Measurements from ENCODE around the gene AFF3.

The AFF3 gene

DNA sequence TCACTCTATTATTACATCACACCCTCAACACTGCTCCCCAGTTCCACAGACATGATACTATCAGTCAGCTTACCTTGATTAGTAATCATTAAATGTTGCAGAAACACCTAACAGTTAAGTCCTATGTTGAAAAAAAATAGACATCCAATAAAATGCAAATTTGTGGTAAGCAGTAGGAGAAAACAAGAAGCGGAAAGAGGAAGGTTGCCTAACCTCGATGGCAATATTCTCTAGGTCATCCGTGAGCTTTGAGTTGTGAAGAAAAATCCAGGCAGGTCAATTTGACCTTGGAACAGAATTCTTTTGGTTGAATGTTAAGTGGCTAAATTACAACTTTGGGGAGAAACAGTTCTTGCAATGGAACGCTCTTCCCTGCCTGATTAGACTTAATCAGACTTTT is 264.4 kb downstream of the AFF3 start:
- DNase-seq: no peak

GRCh38 chr2:99876956-99877355 is 265.4 kb downstream of the AFF3 start:
- no peak for DNase-seq

DNA sequence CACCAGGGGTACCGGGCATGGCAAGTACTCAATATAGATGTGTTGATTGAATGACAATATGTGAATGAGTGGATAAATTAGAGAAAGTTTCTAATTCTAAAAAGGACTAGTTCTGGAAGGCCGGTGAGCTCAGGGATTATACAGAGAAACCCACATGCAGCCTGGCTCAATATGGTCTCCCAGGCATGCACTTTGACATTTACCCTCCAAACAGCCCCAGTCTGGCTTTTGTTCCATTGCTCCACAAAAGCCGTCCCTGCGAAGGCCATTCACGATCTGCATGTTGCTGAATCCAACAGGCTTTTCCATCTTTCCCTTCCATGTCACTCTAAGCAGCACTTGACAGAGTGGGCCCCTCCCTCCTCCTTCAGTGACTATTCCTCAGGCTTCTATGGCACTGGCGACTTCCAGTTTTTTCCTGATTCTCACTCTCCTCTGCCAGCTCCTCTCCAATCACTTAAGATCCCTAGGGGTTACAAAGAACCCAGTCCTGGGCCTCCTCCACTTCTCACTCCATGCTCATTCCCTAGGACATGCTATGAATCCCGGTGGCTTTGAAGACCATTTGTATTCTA is 266.7 kb downstream of the AFF3 start:
- no peak for DNase-seq

- no peak for DNase-seq
Measured at GRCh38 chr2:99868260-99868659, 274.1 kb downstream of the AFF3 start.

DNA sequence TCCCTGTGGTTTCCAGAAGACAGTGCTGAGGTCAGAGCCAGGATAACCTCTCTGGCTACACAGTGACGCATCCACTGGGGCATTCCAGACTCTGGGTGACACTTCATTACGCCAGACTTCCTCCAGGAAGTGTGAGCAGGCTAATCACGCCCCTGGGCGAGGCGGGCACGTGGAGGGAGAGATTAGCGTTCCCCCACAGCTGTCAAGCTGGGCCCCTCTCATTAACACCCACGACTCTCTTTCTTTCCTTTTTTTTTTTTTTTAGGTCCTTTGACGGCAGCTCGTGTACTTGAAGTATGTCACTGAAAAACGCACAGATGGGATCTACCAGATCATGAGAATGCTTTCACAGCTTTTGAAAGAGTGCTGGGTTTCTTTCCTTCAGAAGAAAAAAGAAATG is 274.6 kb downstream of the AFF3 start:
- DNase-seq: no peak

GRCh38 chr2:99865818-99866676 is 276.3 kb downstream of the AFF3 start:
- DNase-seq: no peak

DNA sequence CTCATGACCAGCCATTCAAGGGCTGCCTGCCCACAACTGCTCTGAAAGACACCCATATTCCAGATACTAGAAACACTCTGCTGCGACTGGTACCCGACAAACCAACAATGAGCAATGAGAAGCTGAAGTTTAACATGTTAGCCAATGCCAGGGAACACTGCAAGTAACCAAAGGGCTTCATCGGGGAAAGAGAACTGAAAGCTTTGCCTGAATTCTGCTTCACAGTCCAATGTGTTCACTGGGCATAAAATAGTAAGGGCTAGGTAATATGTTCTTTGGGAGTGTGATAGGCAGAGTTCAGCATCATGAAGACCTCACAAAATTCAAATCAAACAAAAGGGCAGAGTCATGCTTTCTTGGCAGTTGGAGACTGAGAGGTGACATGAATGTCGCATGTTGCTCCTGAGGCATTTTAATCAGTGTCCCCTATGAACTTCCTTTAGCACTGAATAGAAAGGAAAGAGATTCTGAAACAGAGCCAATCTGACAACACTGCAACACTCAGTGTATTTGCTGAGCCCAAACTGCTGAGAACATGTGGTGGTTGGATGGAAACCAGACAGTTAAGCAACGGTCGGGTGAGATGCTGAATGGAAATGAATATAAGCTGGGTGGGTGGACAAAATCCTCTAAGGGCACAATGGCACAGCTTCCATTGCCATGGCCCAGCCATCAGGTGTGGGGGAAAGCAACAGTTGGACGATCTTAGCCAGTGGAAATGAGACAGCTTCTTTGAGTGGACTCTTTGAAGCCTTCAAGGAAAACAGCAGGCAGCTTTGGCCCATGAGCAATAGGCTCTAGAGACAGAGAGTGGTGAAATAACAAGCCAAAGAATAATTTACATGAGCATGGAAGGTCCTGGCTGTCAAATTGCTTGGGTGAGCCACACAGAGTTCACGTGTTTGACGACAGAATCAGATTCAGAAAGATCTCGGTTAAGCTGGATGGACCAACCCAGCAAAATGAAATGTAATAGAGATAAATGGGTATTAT is 277.5 kb downstream of the AFF3 start:
- DNase-seq: no peak

DNA sequence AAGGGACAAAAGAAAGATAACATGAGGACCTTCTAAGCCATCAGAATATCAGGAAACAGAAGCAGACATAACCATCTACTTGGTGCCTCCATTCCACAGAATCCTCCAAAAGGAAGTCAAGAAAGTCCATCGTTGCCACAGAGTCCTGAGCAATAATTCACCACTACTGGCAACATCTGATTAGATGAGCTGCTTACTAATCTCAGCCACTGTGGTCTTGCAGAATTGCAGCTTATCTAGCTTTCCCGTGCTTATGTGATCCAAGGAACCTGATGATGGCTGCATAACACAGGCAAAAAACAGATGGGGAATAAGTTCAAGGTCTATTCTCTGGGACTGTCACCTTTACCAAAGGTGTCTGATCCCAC is 278.5 kb downstream of the AFF3 start:
- DNase-seq: no peak

DNA sequence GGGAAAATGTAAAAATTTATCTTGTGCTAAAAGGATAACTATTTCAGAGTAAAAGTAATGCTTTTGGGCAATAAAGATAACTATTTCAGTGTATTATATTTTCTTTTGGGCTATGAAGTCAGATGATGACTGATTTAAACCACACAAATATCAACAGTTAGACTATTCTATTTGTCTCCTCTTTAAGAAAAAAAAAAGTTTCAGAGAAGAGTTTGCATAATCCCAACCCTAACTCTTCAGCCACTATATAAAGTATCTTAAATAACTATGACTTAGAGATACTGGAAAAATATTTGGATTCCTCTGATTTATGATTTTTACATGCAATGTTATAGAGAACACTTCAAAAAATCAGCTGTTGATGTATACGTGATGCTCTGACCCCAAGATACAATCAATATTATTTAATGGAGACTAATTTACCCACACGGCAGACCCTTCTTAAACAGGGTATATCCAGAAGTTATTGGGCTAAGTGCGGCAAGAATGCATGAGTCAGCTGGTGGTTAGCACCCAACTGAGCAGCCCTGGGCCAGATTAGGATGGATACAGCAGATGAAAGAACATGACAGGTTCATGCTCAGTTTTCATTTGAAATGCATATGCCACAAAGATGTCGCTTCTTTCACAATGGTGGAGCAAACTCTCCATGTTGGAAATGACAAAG is 279.0 kb downstream of the AFF3 start:
- DNase-seq: no peak

DNA sequence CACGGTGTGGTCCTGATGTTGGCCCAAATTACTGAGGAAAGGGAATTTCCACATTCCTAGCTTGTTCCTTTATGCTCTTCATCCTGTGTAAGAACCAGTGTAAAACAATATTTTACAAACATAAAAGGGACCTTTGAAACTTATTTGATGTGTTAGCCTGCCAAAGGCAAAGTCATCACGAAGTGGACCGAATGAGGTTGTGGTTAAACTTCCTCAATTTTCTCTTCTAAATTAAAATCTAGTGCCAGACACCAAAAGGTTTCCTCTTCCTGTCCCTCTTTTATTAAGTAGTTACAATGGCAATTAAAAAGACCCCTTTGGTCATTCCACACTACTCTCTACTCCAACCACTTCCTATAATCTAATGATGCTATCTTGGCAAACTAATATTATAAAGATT is 279.8 kb downstream of the AFF3 start:
- no peak for DNase-seq

- DNase-seq: no peak
Measured at GRCh38 chr2:99861376-99861760, 281.0 kb downstream of the AFF3 start.

- DNase-seq: no peak
Measured at GRCh38 chr2:99860720-99861375, 281.5 kb downstream of the AFF3 start.

DNA sequence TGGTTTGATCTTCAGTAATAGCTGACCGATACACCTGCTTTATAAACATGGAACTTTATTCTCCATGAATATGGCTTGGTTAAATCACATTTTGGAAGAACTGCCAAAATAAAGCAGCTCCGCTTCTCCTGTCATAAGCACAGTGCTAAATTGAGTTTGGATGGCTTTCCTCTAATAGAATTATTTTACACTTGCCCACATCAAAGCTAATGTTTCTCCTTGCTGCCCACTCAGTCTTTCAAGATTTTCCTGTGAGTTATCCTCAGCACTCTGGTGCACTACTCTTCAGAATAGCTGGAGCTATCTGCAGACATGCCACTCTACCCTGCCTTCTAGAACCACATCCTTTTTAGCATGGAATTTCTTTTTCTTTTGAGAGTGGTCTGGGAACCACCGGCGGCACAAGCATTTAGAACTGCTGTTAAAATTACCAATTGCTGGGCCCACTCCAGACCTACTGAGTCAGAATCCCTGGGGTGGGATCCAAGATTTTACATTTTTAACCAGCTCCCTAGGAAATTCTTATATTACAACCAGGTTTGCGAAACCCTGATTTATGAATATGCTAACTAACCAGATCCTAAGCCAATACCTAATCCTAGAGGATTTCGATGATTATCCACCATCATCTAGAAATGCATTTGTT is 283.3 kb downstream of the AFF3 start:
- DNase-seq: no peak

DNA sequence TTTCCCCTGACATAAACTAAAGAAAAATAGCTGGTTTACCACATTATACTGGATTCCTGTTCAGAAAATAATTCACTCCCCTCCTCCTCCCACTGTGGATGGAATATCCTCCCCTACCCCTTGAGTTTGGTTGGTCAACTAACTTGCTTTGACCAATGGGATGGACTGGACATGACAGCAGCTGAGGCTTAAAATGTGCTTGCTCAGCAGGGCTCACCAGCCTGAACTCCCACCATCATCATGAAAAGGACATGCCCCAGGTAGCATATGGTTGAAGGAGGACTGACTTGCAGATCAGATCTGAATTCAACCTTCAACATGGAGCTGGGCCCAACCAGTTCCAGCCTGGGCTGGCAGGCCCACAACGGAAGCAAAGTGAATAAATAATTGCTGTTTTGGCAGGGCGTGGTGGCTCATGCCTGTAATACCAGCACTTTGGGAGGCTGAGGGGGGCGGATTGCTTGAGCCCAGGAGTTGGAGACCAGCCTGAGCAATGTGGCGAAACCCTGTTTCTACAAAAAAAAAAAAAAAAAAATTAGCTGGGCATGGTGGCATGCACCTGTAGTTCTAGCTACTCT is 284.4 kb downstream of the AFF3 start:
- no peak for DNase-seq

DNA sequence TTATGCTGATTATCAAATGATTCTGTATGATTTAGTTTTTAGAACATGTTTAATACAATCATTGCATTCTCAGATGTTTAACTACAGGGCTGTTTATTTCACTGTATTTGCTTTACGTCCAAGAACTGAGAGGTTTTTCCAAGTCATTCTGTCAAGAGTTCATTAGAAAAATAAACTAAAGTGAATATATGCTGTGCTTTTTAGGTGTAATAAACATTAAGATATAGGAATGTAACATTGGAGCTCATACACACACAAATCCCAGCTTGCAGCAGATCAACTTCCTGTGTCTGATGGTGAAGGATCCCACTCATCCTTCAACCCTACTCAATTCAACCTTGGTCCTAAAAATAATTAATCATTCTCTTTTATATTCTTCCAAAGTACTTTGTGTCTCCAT is 285.0 kb downstream of the AFF3 start:
- DNase-seq: no peak

- DNase-seq: no peak
Measured at GRCh38 chr2:99856119-99856518, 286.3 kb downstream of the AFF3 start.

DNA sequence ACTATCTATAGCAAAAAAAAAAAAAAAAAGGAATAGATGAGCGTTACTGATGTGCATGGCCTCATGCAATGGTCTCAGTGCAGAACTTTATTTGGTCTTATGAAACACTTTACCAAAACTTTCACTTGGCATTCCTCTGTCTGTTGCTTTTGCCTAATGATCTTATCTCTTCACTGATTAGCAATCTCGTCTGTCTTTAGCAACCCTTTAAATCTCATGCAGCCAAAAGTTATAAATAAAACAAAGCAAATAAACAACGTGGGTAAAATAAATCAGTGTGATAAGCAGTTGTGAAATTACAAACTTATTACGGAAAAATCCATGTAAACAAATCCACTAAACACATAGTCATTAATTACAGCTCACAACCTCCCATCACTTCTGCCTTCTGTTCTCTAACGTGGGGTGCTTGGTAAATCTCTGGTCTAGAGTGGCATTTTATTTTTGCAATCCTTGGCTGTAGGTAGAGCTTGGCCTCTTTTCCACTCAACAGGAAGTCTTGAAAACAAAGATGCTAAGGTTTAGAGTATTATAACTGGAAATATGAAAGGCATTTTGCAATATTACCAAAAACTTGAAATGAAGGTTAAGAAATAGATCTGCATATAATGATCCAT is 288.0 kb downstream of the AFF3 start:
- DNase-seq: no peak

- DNase-seq: no peak
Measured at GRCh38 chr2:99852956-99853355, 289.4 kb downstream of the AFF3 start.

DNA sequence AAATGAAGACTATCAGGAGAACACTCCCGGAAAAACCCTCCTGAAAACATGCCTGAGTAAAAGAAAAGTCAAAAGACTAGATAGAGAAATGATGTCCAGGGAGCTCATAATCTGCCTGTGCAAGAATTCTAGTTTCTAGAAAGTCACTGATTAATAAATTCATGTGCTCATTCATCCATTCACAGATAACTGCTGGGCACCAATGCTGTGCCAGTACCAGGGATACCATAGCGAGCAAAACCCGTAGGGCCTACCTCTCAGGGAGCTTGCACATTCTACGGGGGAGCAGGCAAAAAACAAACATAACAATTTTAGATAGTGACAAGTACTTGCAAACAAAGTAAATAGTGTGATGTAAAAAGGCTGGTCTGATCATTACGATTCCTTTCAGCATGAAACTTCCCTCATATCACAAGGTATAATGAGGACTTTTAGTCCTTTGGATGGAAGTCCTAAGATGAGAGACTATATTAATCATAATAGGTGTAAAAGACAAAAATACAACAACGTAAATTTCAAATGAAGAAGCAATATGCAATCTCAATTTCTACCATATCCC is 289.9 kb downstream of the AFF3 start:
- no peak for DNase-seq

- DNase-seq: no peak
Measured at GRCh38 chr2:99851811-99852210, 290.6 kb downstream of the AFF3 start.

DNA sequence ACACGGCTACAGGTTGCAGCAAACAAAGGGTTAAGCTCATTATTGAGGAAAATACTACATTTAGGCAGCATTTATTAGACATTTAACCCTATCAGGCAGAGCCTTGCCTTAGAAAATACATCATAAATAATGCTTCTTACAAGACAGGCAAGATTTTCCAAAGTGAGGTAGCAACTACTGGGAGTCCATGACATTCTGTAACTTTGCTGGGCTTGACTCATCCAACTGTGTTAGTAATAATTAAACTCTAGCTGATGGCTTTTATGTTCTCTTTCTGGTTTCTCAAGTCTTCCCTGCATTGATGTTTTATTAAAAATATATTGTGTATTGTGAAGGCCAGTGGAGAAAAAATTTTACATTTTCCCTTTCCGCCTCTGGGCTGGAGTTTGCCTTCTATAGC is 291.3 kb downstream of the AFF3 start:
- no peak for DNase-seq
